ENCODE measurements around the gene CREBRF.
"Not testable (repeated sequence)": the region's sequence is repeated elsewhere in the genome, so short reads cannot be mapped to it uniquely, and the experiment has no call there.

Gene CREBRF

DNA sequence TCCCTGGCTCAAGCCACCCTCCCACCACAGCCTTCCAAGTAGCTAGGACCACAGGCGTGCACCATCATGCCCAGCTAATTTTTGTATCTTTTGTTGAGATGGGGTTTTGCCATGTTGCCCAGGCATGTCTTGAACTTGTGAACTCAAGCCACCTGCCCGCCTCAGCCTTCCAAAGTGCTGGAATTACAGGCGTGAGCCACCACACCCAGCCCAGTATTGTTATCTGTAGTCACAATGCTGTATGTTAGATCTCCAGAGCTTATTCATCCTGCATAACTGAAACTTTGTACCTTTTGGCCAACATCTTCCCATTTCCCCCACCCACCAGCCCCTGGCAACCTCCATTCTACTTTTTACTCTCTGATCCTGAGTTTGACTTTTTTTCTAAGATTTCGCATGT lies 37.5 kb downstream of the CREBRF start:
- DNase-seq (ENCODE audit: low spot score in 2 of 2) (no peak), ATAC-seq (no peak)
- Mint-ChIP-seq H3K4me3 (no peak overlapping the region), H3K9me3 (no peaks in the 10 kb centered on the region), H3K36me3 (peaks cover 33% of the 10 kb centered on the region), H3K27ac (peak overlapping the region; percentile 30), H3K4me1 (peaks cover 39% of the 10 kb centered on the region)

DNA sequence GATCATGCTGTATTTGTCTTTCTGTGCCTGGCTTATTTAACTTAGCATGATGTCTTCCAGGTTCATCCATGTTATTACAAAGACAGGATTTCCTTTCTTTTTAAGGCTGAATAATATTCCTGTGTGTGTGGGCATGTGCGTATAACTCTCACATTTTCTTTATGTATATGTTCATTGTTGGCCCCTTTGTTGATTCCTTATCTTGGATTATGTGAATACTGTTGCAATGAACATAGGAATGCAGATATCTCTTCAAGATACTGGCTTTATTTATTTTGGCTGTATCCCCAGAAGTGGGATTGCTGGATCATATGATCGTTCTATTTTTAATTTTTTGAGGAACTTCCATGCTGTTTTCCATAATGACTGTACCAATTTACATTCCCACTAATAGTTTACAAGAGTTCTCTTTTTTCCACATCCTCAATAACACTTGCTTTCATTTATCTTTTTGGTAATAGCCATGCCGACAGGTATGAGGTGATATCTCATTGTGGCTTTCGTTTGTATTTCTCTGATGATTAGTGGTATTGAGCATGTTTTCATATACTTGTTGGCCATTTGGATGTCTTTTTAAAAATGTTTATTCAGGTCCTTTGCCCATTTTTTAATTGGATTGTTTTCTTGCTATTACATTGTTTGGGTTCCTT lies 38.0 kb downstream of the CREBRF start:
- Mint-ChIP-seq H3K9me3 (no peaks in the 10 kb centered on the region), H3K4me3 (no peak overlapping the region), H3K4me1 (peaks cover 44% of the 10 kb centered on the region), H3K36me3 (peaks cover 27% of the 10 kb centered on the region), H3K27ac (peak overlapping the region; percentile 30)
- DNase-seq (ENCODE audit: low spot score in 2 of 2) = no peak
- ATAC-seq = no peak

GRCh38 chr5:173098787-173099186 lies 42.6 kb downstream of the CREBRF start:
- Mint-ChIP-seq H3K4me1 (peaks cover 43% of the 10 kb centered on the region), H3K4me3 (no peak overlapping the region), H3K36me3 (peaks cover 16% of the 10 kb centered on the region), H3K27ac (no peak overlapping the region), H3K9me3 (peaks cover 5% of the 10 kb centered on the region)
- DNase-seq (ENCODE audit: low spot score in 2 of 2) = no peak
- no peak for ATAC-seq

- H3K27ac Mint-ChIP-seq = no peak overlapping the region
- no peak for DNase-seq (ENCODE audit: low spot score in 2 of 2)
- H3K36me3 Mint-ChIP-seq = peaks cover 19% of the 10 kb centered on the region
- H3K9me3 Mint-ChIP-seq = peaks cover 5% of the 10 kb centered on the region
- H3K4me3 Mint-ChIP-seq = no peak overlapping the region
- no peak for ATAC-seq
- peaks cover 41% of the 10 kb centered on the region for H3K4me1 Mint-ChIP-seq
Observed at GRCh38 chr5:173099461-173099860, 43.3 kb downstream of the CREBRF start.

- H3K36me3 Mint-ChIP-seq = peaks cover 22% of the 10 kb centered on the region
- H3K4me3 Mint-ChIP-seq = no peak overlapping the region
- H3K9me3 Mint-ChIP-seq = peaks cover 5% of the 10 kb centered on the region
- peaks cover 48% of the 10 kb centered on the region for H3K4me1 Mint-ChIP-seq
- no peak overlapping the region for H3K27ac Mint-ChIP-seq
- ATAC-seq (no peak), DNase-seq (ENCODE audit: low spot score in 2 of 2) (no peak)
Observed at GRCh38 chr5:173101245-173101644, 45.1 kb downstream of the CREBRF start.

- Mint-ChIP-seq H3K4me1 (peaks cover 32% of the 10 kb centered on the region), H3K4me3 (no peak overlapping the region), H3K27ac (peak overlapping the region; percentile 58), H3K9me3 (peaks cover 5% of the 10 kb centered on the region), H3K36me3 (peaks cover 22% of the 10 kb centered on the region)
- no peak for ATAC-seq
- no peak for DNase-seq (ENCODE audit: low spot score in 2 of 2)
Observed at GRCh38 chr5:173103411-173103810, 47.3 kb downstream of the CREBRF start.

GRCh38 chr5:173108914-173109313 lies 52.8 kb downstream of the CREBRF start:
- no peak for DNase-seq (ENCODE audit: low spot score in 2 of 2)
- Mint-ChIP-seq H3K27ac (peak overlapping the region; percentile 8), H3K4me1 (peaks cover 17% of the 10 kb centered on the region), H3K4me3 (no peak overlapping the region), H3K9me3 (no peaks in the 10 kb centered on the region), H3K36me3 (peaks cover 55% of the 10 kb centered on the region)
- ATAC-seq = peak; percentile 63

- no peak overlapping the region for H3K4me3 Mint-ChIP-seq
- no peaks in the 10 kb centered on the region for H3K4me1 Mint-ChIP-seq
- H3K9me3 Mint-ChIP-seq = no peaks in the 10 kb centered on the region
- ATAC-seq (no peak), DNase-seq (ENCODE audit: low spot score in 2 of 2) (no peak)
- H3K27ac Mint-ChIP-seq = peak overlapping the region; percentile 50
- H3K36me3 Mint-ChIP-seq = peaks cover 63% of the 10 kb centered on the region
Observed at GRCh38 chr5:173114536-173114935, 58.4 kb downstream of the CREBRF start.

DNA sequence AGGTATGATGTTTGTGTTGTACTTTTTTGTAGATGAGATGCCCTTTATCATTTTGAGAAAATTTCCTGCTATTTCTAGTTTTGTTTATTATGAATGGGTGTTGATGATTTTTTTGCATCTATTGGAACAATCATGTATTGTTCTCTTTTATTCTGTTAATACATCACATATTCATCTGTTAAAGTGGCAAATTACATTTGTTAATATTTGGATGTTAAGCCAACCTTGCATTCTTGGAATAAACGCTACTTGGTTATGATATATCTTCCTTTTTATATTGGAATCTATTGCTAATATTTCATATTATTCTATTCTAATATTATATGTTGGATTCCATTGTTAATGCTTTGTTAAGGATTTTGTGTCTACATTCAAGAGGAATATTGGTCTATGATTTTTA lies 63.6 kb downstream of the CREBRF start:
- Mint-ChIP-seq H3K4me3 (no peak overlapping the region), H3K27ac (no peak overlapping the region), H3K9me3 (no peaks in the 10 kb centered on the region), H3K4me1 (no peaks in the 10 kb centered on the region), H3K36me3 (peaks cover 42% of the 10 kb centered on the region)
- DNase-seq (ENCODE audit: low spot score in 2 of 2) (no peak), ATAC-seq (no peak)

- Mint-ChIP-seq H3K4me1 (no peaks in the 10 kb centered on the region), H3K4me3 (no peak overlapping the region), H3K9me3 (no peaks in the 10 kb centered on the region), H3K36me3 (peaks cover 57% of the 10 kb centered on the region), H3K27ac (peak overlapping the region; percentile 71)
- ATAC-seq = no peak
- no peak for DNase-seq (ENCODE audit: low spot score in 2 of 2)
Observed at GRCh38 chr5:173123416-173123815, 67.3 kb downstream of the CREBRF start.

DNA sequence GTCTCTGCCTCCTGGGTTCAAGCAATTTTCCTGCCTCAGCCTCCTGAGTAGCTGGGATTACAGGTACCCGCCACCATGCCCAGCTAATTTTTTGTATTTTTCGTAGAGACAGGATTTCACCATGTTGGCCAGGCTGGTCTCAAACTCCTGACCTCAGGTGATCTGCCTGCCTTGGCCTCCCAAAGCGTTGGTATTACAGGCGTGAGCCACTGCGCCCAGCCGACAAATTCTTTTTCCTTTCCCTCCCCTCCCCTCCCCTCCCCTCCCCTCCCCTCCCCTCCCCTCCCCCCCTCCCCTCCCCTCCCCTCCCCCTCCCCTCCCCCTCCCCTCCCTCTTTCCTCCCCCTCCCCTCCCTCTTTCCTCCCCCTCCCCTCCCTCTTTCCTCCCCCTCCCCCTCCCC lies 76.0 kb downstream of the CREBRF start:
- not testable (repeated sequence) for DNase-seq (ENCODE audit: low spot score in 2 of 2); ATAC-seq; H3K4me1 Mint-ChIP-seq; H3K27ac Mint-ChIP-seq; H3K9me3 Mint-ChIP-seq; H3K4me3 Mint-ChIP-seq
- H3K36me3 Mint-ChIP-seq = peaks cover 85% of the 10 kb centered on the region

GRCh38 chr5:173138707-173139106 lies 82.6 kb downstream of the CREBRF start:
- Mint-ChIP-seq H3K9me3 (no peaks in the 10 kb centered on the region), H3K27ac (no peak overlapping the region), H3K4me1 (peaks cover 5% of the 10 kb centered on the region), H3K36me3 (peaks cover 28% of the 10 kb centered on the region), H3K4me3 (no peak overlapping the region)
- DNase-seq (ENCODE audit: low spot score in 2 of 2) = no peak
- no peak for ATAC-seq

DNA sequence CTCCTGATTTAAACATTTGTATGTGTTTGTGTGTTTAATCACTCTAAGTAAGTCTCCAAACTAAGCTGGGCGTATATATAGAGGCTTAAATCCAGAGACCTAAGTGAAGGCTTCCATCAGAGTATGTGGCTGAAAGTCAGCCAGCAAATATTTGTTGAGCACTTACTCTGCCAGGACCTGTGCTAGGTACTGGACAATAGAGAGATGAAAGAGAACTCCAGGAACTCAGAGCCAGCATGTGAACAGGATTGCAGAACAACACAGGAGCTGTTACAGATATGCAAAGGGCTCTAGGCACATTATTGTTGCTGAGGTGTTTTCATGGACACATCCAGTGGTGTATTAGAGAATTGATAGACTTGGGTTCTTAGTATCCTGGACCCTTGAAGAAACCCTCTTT lies 83.5 kb downstream of the CREBRF start:
- H3K9me3 Mint-ChIP-seq = no peaks in the 10 kb centered on the region
- no peak for ATAC-seq
- H3K4me1 Mint-ChIP-seq = peaks cover 5% of the 10 kb centered on the region
- H3K27ac Mint-ChIP-seq = peak overlapping the region; percentile 7
- DNase-seq (ENCODE audit: low spot score in 2 of 2) = no peak
- H3K36me3 Mint-ChIP-seq = peaks cover 25% of the 10 kb centered on the region
- H3K4me3 Mint-ChIP-seq = no peak overlapping the region

GRCh38 chr5:173140769-173141168 lies 84.6 kb downstream of the CREBRF start:
- H3K27ac Mint-ChIP-seq = peak overlapping the region; percentile 7
- H3K4me3 Mint-ChIP-seq = no peak overlapping the region
- peaks cover 10% of the 10 kb centered on the region for H3K4me1 Mint-ChIP-seq
- DNase-seq (ENCODE audit: low spot score in 2 of 2) = no peak
- H3K36me3 Mint-ChIP-seq = peaks cover 20% of the 10 kb centered on the region
- ATAC-seq = no peak
- no peaks in the 10 kb centered on the region for H3K9me3 Mint-ChIP-seq

- Mint-ChIP-seq H3K9me3 (no peaks in the 10 kb centered on the region), H3K4me1 (peaks cover 15% of the 10 kb centered on the region), H3K27ac (peak overlapping the region; percentile 34), H3K36me3 (peaks cover 34% of the 10 kb centered on the region), H3K4me3 (no peak overlapping the region)
- ATAC-seq = no peak
- DNase-seq (ENCODE audit: low spot score in 2 of 2) = no peak
Observed at GRCh38 chr5:173143567-173143966, 87.4 kb downstream of the CREBRF start.

GRCh38 chr5:173144200-173145176 lies 88.3 kb downstream of the CREBRF start, which contains the start of gene BNIP1:
Gene BNIP1, plus strand, starts transcription at chr5:173144531. Its CDS starts 15 bp downstream, at chr5:173144546.
- peak; percentile 95 for ATAC-seq
- Mint-ChIP-seq H3K36me3 (peaks cover 31% of the 10 kb centered on the region), H3K4me1 (peaks cover 15% of the 10 kb centered on the region), H3K9me3 (no peaks in the 10 kb centered on the region), H3K4me3 (peak within 1 kb of the TSS; percentile 95), H3K27ac (peak within 1 kb of the TSS; percentile 97)
- peak; percentile 98 to 99 for DNase-seq (ENCODE audit: low spot score in 2 of 2)
